GM21529 (cell line): ENCODE results near the gene SETBP1.
"Not testable (repeated sequence)": the region's sequence is repeated elsewhere in the genome, so short reads cannot be mapped to it uniquely, and the experiment has no call there.

ENCODE experiments used
- ATAC-seq: cut with Tn5 transposase; IDR thresholded peaks from one replicate; pipeline ENCODE4 v1.9.1; 2021; ENCODE audit not compliant: unreplicated experiment

Gene SETBP1

DNA sequence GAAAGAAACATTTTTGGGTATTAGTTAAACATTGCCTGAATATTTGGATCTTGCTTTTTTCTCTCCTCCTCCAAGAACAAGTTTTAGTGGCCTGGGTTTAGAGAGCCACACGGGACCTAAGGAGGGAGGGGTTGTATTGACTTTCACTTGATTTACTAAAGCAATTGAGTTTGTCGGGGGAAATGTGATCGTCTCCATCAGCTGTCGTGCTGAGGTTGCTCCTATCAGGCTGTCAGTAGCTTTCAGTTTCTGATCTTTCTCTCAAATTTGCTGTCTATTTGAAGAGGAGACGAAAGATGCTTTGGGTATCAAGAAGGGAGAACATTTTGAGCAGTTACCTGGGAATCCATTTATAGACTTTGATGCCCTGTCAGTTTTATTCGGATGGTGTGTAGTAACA is 106.0 kb downstream of the SETBP1 start:
- peak; percentile 77 for ATAC-seq

- ATAC-seq, result no peak
Observed at GRCh38 chr18:44788334-44788733, 107.6 kb downstream of the SETBP1 start.

DNA sequence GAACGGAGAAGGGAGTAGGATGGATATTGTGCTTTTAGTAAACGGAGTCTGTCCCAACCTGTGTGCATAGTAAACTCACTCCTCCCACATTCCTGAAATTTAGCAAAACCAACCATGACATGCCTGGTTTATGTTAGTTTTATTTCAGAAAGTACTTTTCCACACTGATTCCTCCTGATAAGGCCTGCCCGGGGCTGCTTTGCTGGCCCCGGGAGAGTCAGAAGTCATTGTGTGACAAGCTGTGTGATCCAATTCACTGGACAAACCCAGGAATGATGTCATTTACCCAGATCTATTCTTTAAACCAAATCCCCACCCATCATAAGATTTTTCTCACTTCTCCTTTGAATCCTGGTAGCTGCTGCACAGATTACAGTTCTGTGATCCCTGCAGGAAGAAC is 109.0 kb downstream of the SETBP1 start:
- no peak for ATAC-seq

- no peak for ATAC-seq
Observed at GRCh38 chr18:44790860-44791259, 110.2 kb downstream of the SETBP1 start.

DNA sequence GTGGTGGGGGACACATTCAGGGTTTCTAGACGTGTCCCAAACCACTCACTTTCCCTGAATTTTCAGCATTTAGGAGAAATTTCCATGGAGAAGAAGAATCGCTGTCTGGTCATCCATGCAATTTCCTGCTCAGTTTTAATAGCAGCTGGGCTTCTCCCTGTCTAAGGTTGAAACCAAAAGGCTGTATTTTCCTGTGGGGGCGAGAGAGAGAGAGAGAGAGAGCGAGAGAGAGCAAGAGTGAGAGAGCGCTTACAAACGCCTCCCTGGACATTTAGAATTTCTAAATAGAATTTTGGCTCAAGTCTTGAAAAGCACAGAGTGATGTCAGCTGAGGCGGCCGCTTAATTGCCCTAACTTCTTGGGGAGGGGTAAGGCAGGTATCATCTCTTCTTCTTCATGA is 110.8 kb downstream of the SETBP1 start:
- no peak for ATAC-seq

- ATAC-seq, result no peak
Observed at GRCh38 chr18:44792456-44793061, 111.9 kb downstream of the SETBP1 start.

DNA sequence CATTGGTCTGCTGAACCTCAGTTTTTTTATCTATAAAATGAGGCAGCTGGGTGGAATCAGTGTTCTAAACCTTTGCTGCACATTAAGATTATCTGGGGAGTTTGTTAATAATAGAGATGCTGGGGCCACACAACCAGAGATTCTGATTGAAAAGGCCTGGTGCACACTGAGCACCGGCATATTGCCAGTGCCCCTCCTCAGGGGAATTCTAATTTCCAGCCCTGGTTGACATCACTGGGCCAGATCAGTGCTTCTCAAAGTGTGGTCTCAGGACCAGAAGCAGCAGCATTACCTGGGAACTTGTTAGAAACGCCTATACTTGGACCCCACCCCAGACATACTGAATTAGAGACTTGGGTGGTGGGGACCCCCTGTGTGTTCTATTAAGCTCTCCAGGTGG is 112.5 kb downstream of the SETBP1 start:
- ATAC-seq, result no peak

DNA sequence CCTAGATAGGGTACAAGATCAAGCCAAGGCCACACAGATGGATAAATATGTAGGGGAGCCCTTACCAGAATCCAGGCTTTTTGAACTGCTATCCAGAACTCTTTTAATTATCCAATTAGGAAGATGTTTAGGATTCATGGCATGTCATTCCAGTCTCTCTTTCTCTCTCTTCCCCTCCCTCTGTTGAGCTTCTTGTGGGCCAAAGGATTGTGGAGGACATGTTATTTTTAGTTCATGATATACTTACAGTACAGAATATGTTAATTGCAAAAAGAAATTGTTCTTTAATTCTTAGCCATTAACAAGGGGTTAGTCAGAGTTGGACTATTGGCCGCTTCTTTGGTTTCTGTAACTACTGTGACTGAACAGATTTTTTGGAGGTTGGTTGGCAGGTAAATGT is 113.0 kb downstream of the SETBP1 start:
- no peak for ATAC-seq

- no peak for ATAC-seq
Observed at GRCh38 chr18:44795241-44795640, 114.6 kb downstream of the SETBP1 start.

DNA sequence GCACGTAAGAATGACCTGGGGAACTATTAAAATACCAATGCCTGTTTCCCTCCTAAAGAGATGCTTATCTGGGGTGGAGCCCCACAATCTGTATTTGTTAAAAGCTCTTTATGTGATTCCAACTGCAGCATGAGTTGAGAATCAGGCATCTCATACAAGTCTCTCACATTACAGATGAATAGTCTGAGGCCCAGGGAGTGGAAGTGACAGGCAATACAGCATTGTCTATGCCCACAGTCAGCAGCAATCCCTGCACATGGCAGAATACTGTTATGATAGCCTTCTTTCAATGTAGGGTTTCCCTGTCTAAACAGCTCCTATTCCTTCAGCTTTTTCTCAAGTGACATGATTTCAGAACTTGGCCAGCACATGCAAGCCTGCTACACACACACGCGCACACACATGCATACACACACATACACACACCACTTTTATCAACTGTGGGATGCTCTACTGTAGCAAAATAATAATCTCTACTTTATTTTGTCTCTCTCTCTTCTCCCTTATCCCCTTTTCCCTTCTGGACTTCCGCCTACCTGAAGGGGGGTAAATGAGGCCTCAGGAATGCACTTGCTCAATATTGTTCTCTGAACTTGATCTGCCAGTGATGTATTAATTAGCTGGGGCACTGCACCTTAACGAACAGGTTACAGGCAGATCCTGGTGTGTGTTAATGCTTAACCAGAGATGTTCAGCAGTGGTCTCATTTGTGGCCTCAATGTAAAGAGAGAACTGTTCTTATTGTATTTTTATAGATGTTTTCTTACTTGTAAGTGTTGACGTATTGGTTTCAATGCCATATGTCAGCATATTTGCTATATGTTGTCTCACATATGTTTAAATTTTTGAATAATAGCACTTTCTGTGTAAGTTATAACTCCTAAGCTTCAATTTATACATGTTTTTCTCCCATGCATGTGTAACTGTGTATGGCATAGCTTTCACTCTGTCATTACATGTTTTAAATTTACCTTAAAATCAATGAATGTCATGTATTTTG is 116.0 kb downstream of the SETBP1 start:
- ATAC-seq, result no peak

- ATAC-seq, result no peak
Observed at GRCh38 chr18:44798433-44799048, 117.9 kb downstream of the SETBP1 start.

DNA sequence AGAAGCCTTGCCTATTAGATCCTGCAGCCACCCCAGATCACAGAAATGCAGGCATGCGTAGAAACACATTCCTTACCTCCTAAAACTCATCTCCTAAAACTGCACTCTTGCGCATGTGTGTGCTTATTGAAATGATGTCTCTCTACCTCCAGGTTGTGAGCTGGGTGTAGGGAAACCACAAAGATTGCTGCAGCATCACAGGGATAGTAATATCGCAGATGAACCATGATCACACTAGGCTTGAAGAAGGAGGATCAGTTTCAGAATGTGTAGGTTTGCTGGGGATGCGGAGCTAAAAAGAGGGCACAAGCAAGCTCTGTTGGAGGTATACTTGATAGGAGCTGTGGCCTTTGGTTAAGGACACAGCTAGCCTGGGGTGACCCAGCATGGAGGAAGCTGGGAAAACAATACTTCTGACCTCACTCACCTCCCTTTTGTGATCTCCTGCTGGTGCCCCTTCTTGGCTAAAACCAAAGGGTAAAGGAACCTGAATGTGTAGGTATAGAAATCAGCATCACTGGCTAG is 118.8 kb downstream of the SETBP1 start:
- peak; percentile 44 for ATAC-seq

DNA sequence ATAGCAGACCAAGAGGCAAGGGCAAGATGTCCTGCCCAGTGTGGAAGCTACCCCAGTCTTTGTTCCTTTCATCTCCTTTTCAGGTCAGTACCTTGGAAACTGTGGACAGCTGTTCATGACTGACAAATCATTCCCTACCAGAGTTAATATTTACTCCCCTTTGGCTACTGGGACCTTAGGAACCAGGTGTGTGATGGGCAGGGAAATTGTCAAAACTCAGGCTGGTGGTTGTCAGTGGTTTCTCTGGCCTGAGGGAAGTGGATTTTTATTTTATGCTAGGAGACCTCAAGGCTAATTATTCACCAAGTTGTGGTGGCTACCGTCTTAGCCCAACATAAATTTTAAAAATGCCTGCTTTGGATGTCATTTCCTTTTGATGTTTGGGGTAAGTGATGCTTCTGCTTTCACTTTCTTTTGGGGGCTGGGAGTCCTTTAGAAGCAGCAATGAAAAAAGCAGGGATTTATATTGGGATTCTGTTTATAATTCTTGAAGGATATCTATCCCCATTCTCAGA is 119.3 kb downstream of the SETBP1 start:
- ATAC-seq, result peak; percentile 53

DNA sequence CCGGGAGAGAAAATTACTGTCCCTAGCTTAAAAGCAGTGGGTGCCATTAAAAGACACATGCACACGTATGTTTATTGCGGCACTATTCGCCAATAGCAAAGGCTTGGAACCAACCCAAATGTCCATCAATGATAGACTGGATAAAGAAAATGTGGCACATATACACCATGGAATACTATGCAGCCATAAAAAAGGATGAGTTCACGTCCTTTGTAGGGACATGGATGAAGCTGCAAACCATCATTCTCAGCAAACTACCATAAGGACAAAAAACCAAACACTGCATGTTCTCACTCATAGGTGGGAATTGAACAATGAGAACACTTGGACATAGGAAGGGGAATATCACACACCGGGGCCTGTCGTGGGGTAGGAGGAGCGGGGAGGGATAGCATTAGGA is 120.1 kb downstream of the SETBP1 start:
- not testable (repeated sequence) for ATAC-seq

GRCh38 chr18:44801781-44802180 is 121.1 kb downstream of the SETBP1 start:
- ATAC-seq, result no peak

DNA sequence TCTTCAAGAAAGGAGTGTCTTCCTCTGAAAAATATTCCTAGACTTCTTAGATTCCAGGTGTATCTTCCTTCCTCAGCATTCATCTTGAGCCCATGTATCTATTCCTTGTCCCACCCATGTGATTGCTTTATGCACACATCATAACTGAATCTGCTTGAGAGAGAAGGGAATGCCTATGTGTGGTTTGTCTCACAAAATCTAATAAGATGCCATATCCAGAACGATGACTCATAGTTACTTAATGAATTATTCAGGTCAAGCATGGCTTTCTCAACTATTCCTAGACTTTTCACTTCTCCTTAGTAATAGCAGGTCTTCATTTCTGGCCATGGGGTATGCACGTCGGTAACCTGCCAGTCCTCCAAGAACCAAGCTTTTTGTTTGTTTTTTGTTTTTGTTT is 121.8 kb downstream of the SETBP1 start:
- no peak for ATAC-seq

- peak; percentile 40 for ATAC-seq
Observed at GRCh38 chr18:44803019-44803650, 122.4 kb downstream of the SETBP1 start.

- ATAC-seq, result no peak
Observed at GRCh38 chr18:44804033-44804432, 123.3 kb downstream of the SETBP1 start.

- ATAC-seq, result no peak
Observed at GRCh38 chr18:44805176-44805575, 124.5 kb downstream of the SETBP1 start.

DNA sequence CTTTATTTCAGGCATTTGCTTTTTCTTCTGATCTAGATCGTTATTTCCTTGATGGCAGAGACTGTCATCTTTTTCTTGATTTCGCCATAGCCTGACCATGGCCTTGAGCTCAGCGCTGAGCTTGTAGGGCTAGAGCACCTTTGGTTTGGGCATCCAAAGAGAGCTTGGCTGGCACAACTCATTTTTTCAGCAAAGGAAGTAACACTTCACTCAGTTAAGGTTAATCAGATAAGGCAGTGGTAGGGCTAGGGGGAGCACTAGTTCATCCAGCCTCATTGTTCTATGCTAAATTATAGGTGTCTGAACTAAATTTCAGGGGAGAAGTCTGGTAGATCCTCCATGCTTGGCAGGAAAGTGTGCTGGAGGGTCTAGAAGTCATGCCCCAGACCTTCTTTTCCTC is 125.0 kb downstream of the SETBP1 start:
- ATAC-seq, result no peak

DNA sequence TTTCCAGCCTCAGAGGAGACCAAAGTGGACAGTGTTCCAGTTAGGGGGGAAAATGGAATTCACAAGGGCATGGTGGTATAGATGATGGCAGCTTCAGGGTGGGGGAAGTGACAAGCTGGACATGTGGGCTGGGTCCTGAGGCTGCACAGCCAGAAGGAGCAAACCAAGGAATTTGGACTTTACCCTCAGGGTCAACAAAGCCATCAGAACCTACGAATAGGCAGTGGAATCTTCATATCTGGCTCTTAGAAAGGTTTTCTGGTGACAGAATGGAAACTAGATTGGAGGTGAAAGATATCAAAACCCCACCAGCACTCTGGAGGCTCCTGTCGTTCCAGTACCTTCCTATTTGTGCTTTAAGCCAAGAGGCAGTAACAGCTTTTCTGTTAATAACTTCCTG is 127.1 kb downstream of the SETBP1 start:
- no peak for ATAC-seq
